ENCODE results near the gene PAPSS2. TPM values are rescaled to one million over a fixed set of nuclear protein-coding genes. Genes with fewer than 3 reads are reported as not detected.

The PAPSS2 gene
- total and polyA plus RNA-seq, 2 experiments from 2014 or later, result 2.4 to 6.4 TPM

- Histone ChIP-seq H3K4me3 (no peak overlapping the region), H3K4me1 (ENCODE audit: low read depth) (no peaks in the 10 kb centered on the region), H3K9me3 (ENCODE audit: low read depth) (no peaks in the 10 kb centered on the region), H3K36me3 (no peaks in the 10 kb centered on the region), H3K27ac (no peak overlapping the region), H3K27me3 (no peaks in the 10 kb centered on the region)
- DNase-seq (ENCODE audit: low read depth in 1 of 2, low spot score in 1 of 2), result no peak
- TF ChIP-seq CTCF (IDR thresholded peaks at IDR 0.05; ENCODE audit: low read depth, low read length), result no peak
These were observed 35.4 kb downstream of the PAPSS2 start for GRCh38 chr10:87695074-87695473.

- Histone ChIP-seq H3K36me3 (no peaks in the 10 kb centered on the region), H3K4me1 (ENCODE audit: low read depth) (no peaks in the 10 kb centered on the region), H3K27me3 (no peaks in the 10 kb centered on the region), H3K27ac (no peak overlapping the region), H3K4me3 (no peak overlapping the region), H3K9me3 (ENCODE audit: low read depth) (no peaks in the 10 kb centered on the region)
- DNase-seq (ENCODE audit: low read depth in 1 of 2, low spot score in 1 of 2), result no peak
- no peak for TF ChIP-seq CTCF (IDR thresholded peaks at IDR 0.05; ENCODE audit: low read depth, low read length)
These were observed 37.5 kb downstream of the PAPSS2 start for GRCh38 chr10:87696922-87697745.

- Histone ChIP-seq H3K36me3 (no peaks in the 10 kb centered on the region), H3K27me3 (no peaks in the 10 kb centered on the region), H3K4me3 (no peak overlapping the region), H3K27ac (no peak overlapping the region), H3K9me3 (ENCODE audit: low read depth) (no peaks in the 10 kb centered on the region), H3K4me1 (ENCODE audit: low read depth) (no peaks in the 10 kb centered on the region)
- peak in 1 of 2 donors; percentile 70 for DNase-seq (ENCODE audit: low read depth in 1 of 2, low spot score in 1 of 2)
- no peak for TF ChIP-seq CTCF (IDR thresholded peaks at IDR 0.05; ENCODE audit: low read depth, low read length)
These were observed 40.5 kb downstream of the PAPSS2 start for GRCh38 chr10:87700031-87700796.

- no peaks in the 10 kb centered on the region for H3K36me3 ChIP-seq
- no peak for DNase-seq (ENCODE audit: low read depth in 1 of 2, low spot score in 1 of 2)
- no peaks in the 10 kb centered on the region for H3K4me1 ChIP-seq (ENCODE audit: low read depth)
- no peak for TF ChIP-seq CTCF (IDR thresholded peaks at IDR 0.05; ENCODE audit: low read depth, low read length)
- H3K9me3 ChIP-seq (ENCODE audit: low read depth), result no peaks in the 10 kb centered on the region
- H3K27me3 ChIP-seq, result no peaks in the 10 kb centered on the region
- no peak overlapping the region for H3K4me3 ChIP-seq
- no peak overlapping the region for H3K27ac ChIP-seq
These were observed 42.7 kb downstream of the PAPSS2 start for GRCh38 chr10:87702260-87702972.

GRCh38 chr10:87702973-87703294, 43.3 kb downstream of the PAPSS2 start:
- no peaks in the 10 kb centered on the region for H3K9me3 ChIP-seq (ENCODE audit: low read depth)
- H3K36me3 ChIP-seq, result no peaks in the 10 kb centered on the region
- DNase-seq (ENCODE audit: low read depth in 1 of 2, low spot score in 1 of 2), result no peak
- TF ChIP-seq CTCF (IDR thresholded peaks at IDR 0.05; ENCODE audit: low read depth, low read length), result no peak
- H3K27me3 ChIP-seq, result no peaks in the 10 kb centered on the region
- no peak overlapping the region for H3K4me3 ChIP-seq
- H3K4me1 ChIP-seq (ENCODE audit: low read depth), result no peaks in the 10 kb centered on the region
- no peak overlapping the region for H3K27ac ChIP-seq

Data from cardiac muscle cell (in vitro differentiated cells and primary cell).